ENCODE results near the gene FEZ2. TPM values are rescaled to one million over a fixed set of nuclear protein-coding genes. Genes with fewer than 3 reads are reported as not detected.

The FEZ2 gene
- total RNA-seq, 4 donors from 2014 or later: 34.3 to 51.6 (median 44.5) TPM

GRCh38 chr2:36589230-36589630, 8.7 kb downstream of the FEZ2 start:
- no peak for DNase-seq
- H3K4me3 ChIP-seq (replicated peaks in 1 of 3): no peak overlapping the region
- H3K27ac ChIP-seq: no peak overlapping the region
- TF ChIP-seq CTCF (IDR thresholded peaks at IDR 0.05): no peak
- no peak for TF ChIP-seq POLR2A (IDR thresholded peaks at IDR 0.05)
- intact Hi-C loops (cut with DNase I): no loop called here
- peaks cover 0 to 3% of the 10 kb centered on the region in 2 donors for H3K36me3 ChIP-seq
- peaks cover 0 to 3% of the 10 kb centered on the region in 2 donors for H3K4me1 ChIP-seq
- 35 to 50% methylated on average over 2 of the region's 2 CpGs for WGBS, 2 donors
- no peaks in the 10 kb centered on the region for H3K27me3 ChIP-seq
- no peaks in the 10 kb centered on the region for H3K9me3 ChIP-seq

GRCh38 chr2:36587556-36587955, 10.4 kb downstream of the FEZ2 start:
- 93 to 98% methylated on average over 3 of the region's 3 CpGs for WGBS, 2 donors
- Histone ChIP-seq H3K27me3 (no peaks in the 10 kb centered on the region), H3K4me1 (peaks cover 0 to 3% of the 10 kb centered on the region in 2 donors), H3K9me3 (no peaks in the 10 kb centered on the region), H3K36me3 (peaks cover 0 to 3% of the 10 kb centered on the region in 2 donors), H3K27ac (no peak overlapping the region), H3K4me3 (replicated peaks in 1 of 3) (no peak overlapping the region)
- DNase-seq: no peak
- intact Hi-C loops (cut with DNase I): no loop called here
- TF ChIP-seq POLR2A (IDR thresholded peaks at IDR 0.05) (no peak), CTCF (IDR thresholded peaks at IDR 0.05) (no peak)

GRCh38 chr2:36587101-36587500, 10.9 kb downstream of the FEZ2 start:
- DNase-seq: no peak
- no peak overlapping the region for H3K4me3 ChIP-seq (replicated peaks in 1 of 3)
- H3K27ac ChIP-seq: no peak overlapping the region
- H3K36me3 ChIP-seq: peaks cover 0 to 3% of the 10 kb centered on the region in 2 donors
- no peak for TF ChIP-seq CTCF (IDR thresholded peaks at IDR 0.05)
- no peak for TF ChIP-seq POLR2A (IDR thresholded peaks at IDR 0.05)
- intact Hi-C loops (cut with DNase I): no loop called here
- no peaks in the 10 kb centered on the region for H3K27me3 ChIP-seq
- no peaks in the 10 kb centered on the region for H3K9me3 ChIP-seq
- H3K4me1 ChIP-seq: peaks cover 0 to 3% of the 10 kb centered on the region in 2 donors
- WGBS, 2 donors: 96 to 98% methylated on average over 1 of the region's 1 CpG

- Histone ChIP-seq H3K27me3 (no peaks in the 10 kb centered on the region), H3K36me3 (peaks cover 0 to 3% of the 10 kb centered on the region in 2 donors), H3K4me1 (peaks cover 0 to 3% of the 10 kb centered on the region in 2 donors), H3K4me3 (replicated peaks in 1 of 3) (no peak overlapping the region), H3K9me3 (no peaks in the 10 kb centered on the region), H3K27ac (no peak overlapping the region)
- 96 to 99% methylated on average over 6 of the region's 6 CpGs for WGBS, 2 donors
- no peak for DNase-seq
- TF ChIP-seq POLR2A (IDR thresholded peaks at IDR 0.05): no peak
- no peak for TF ChIP-seq CTCF (IDR thresholded peaks at IDR 0.05)
- intact Hi-C loops (cut with DNase I): no loop called here
Measured at GRCh38 chr2:36586672-36587071, 11.3 kb downstream of the FEZ2 start.

GRCh38 chr2:36584148-36584794, 13.7 kb downstream of the FEZ2 start:
- intact Hi-C loops (cut with DNase I): no loop called here
- H3K36me3 ChIP-seq: peaks cover 8 to 11% of the 10 kb centered on the region in 2 donors

More at GRCh38 chr2:36584148-36584794, 13.7 kb downstream of the FEZ2 start:
- Histone ChIP-seq H3K27me3 (no peaks in the 10 kb centered on the region), H3K27ac (no peak overlapping the region), H3K9me3 (no peaks in the 10 kb centered on the region), H3K4me3 (replicated peaks in 1 of 3) (no peak overlapping the region), H3K4me1 (peaks cover 0 to 1% of the 10 kb centered on the region in 2 donors)
- TF ChIP-seq POLR2A (IDR thresholded peaks at IDR 0.05) (no peak), CTCF (IDR thresholded peaks at IDR 0.05) (no peak)
- DNase-seq: no peak
- 98 to 100% methylated on average over 1 of the region's 1 CpG for WGBS, 2 donors

Measured in thyroid gland (tissue), 4 donors.